Upper lobe of right lung (tissue), 1 donor: Measurements from ENCODE around the gene CLASP1. TPM values are rescaled to one million over a fixed set of nuclear protein-coding genes. Genes with fewer than 3 reads are reported as not detected.
A peak's percentile ranks its signal among the peaks of the same experiment; 100 is the strongest.

ENCODE experiments used
- ATAC-seq: fragments of 200-7000 bp; cut with Tn5 transposase; one replicate; pipeline ENCODE4 v1.9.1; 2020; ENCODE audit warnings: mild to moderate bottlenecking, moderate library complexity
- DNase-seq: peaks from one replicate; pipeline ENCODE4 v3.0.0-alpha.2; 2020
- H3K27ac ChIP-seq: fragments of 200-600 bp; one replicate; pipeline ENCODE4 v1.8.0; 2022
- H3K27me3 ChIP-seq: fragments of 200-600 bp; one replicate; pipeline ENCODE4 v1.8.0; 2022; ENCODE audit warnings: mild to moderate bottlenecking
- H3K36me3 ChIP-seq: fragments of 200-600 bp; one replicate; pipeline ENCODE4 v1.8.0; 2022
- H3K4me1 ChIP-seq: fragments of 200-600 bp; one replicate; pipeline ENCODE4 v1.8.0; 2022
- H3K4me3 ChIP-seq: fragments of 200-600 bp; one replicate; pipeline ENCODE4 v1.8.0; 2022; ENCODE audit warnings: mild to moderate bottlenecking
- H3K9me3 ChIP-seq: fragments of 200-600 bp; one replicate; pipeline ENCODE4 v1.8.0; 2022
- intact Hi-C: fragments of 100-400 bp; cut with DNase I; formaldehyde crosslinking; loops from one replicate; pipeline ENCODE4 v1.11.0; 2022
- total RNA-seq: library from RNA; stranded (reverse); fragmentation: NEBNext Ultra II Directional; extraction: Animal tissue kit (Norgen Biotek cat#: 25700); gene quantifications from one replicate; pipeline ENCODE4 v1.2.1, GENCODE V29; 2021
- TF ChIP-seq, protein P1 (sequence below): fragments of 200-600 bp; IDR thresholded peaks from one replicate; pipeline ENCODE4 v1.8.0; 2022; ENCODE audit warnings: antibody characterized with exemption
- donor health status: DM: no; HTN: yes; CAD: no; lungs with severe emphysema.

Gene CLASP1
- total RNA-seq, 1 donor from 2014 or later = 44.5 TPM

DNA sequence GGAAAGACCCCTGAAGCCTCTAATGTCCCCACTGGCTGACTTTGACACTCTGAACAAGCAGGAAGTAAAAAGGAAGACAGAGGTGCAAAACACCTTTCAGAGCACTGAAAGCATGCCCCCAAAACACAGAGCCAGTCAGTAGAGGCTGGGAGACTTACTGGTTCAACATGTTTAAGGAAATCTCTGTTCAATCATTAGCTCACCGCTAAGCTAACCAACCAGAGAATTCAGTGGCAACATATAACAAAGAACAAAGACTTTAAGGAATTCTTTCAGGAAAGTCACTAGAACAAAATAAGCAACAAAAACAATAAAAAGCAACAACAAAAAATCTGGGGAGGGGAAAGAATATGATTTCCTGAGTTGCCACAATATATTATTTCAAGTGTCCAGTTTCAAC, 142.6 kb downstream of the CLASP1 start:
- DNase-seq (no peak), ATAC-seq (no peak)

DNA sequence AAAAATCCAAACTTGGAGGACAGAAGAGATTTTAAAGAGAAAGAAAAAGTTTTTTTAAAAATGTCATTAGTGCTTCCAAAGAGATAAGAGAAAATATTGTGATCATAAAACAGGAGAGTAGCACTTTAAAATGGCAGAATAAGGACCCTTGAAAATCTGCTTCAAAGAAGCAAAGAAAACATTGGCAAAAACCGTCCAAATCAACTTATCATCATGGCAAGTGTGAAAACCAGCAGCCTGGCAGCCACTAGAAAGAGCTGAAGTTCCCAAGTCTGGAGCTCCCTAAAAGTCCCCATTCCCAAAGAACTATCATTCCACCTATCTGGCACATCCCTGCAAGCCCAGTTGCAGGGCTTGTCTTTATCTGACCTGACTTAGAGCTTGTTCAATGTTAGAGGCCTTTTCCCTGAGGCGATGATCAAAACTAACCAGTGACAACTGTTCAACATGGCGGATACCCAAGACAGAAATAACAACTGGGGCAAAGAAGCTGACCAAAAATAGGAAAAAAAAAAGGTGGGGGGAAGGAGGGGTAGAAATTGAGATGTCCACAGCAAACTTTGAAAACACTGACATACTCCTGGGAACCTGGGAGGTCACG, 143.2 kb downstream of the CLASP1 start:
- H3K4me1 ChIP-seq = no peaks in the 10 kb centered on the region
- no peaks in the 10 kb centered on the region for H3K27me3 ChIP-seq
- H3K36me3 ChIP-seq = peaks cover 15% of the 10 kb centered on the region
- DNase-seq = no peak
- ATAC-seq = no peak
- TF ChIP-seq, protein P1, sequence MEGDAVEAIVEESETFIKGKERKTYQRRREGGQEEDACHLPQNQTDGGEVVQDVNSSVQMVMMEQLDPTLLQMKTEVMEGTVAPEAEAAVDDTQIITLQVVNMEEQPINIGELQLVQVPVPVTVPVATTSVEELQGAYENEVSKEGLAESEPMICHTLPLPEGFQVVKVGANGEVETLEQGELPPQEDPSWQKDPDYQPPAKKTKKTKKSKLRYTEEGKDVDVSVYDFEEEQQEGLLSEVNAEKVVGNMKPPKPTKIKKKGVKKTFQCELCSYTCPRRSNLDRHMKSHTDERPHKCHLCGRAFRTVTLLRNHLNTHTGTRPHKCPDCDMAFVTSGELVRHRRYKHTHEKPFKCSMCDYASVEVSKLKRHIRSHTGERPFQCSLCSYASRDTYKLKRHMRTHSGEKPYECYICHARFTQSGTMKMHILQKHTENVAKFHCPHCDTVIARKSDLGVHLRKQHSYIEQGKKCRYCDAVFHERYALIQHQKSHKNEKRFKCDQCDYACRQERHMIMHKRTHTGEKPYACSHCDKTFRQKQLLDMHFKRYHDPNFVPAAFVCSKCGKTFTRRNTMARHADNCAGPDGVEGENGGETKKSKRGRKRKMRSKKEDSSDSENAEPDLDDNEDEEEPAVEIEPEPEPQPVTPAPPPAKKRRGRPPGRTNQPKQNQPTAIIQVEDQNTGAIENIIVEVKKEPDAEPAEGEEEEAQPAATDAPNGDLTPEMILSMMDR = no peak
- no peak overlapping the region for H3K4me3 ChIP-seq
- no peak overlapping the region for H3K27ac ChIP-seq
- intact Hi-C loops = no loop called here
- no peaks in the 10 kb centered on the region for H3K9me3 ChIP-seq

More for the DNA sequence above, 142.6 kb downstream of the CLASP1 start:
- Histone ChIP-seq H3K9me3 (no peaks in the 10 kb centered on the region), H3K4me3 (no peak overlapping the region), H3K27me3 (no peaks in the 10 kb centered on the region), H3K27ac (no peak overlapping the region), H3K36me3 (peaks cover 14% of the 10 kb centered on the region), H3K4me1 (no peaks in the 10 kb centered on the region)
- TF ChIP-seq, protein P1 = no peak
- intact Hi-C loops = no loop called here

DNA sequence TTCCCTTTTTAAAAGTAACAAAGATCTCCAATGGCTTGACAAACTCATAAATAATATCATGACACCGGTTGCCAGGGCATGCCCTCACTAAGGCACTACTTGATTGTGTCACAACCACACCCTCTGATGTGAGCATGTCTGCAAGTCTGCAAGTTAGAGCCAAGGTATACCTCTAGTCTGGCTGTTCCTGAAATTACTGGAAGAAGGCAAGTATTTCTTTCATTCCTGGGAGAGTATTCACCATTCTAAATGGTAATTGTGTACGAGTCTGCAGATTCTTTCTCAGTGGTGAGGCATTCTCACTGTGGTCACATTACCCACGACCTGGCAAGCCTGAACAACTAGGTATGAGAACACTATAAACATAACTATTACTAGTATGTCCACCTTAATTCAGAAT, 144.3 kb downstream of the CLASP1 start:
- TF ChIP-seq, protein P1 = no peak
- intact Hi-C loops = no loop called here
- no peaks in the 10 kb centered on the region for H3K27me3 ChIP-seq
- no peaks in the 10 kb centered on the region for H3K4me1 ChIP-seq
- peak; percentile 39 for ATAC-seq
- H3K27ac ChIP-seq = no peak overlapping the region
- peaks cover 15% of the 10 kb centered on the region for H3K36me3 ChIP-seq
- H3K9me3 ChIP-seq = no peaks in the 10 kb centered on the region
- DNase-seq = no peak
- no peak overlapping the region for H3K4me3 ChIP-seq

DNA sequence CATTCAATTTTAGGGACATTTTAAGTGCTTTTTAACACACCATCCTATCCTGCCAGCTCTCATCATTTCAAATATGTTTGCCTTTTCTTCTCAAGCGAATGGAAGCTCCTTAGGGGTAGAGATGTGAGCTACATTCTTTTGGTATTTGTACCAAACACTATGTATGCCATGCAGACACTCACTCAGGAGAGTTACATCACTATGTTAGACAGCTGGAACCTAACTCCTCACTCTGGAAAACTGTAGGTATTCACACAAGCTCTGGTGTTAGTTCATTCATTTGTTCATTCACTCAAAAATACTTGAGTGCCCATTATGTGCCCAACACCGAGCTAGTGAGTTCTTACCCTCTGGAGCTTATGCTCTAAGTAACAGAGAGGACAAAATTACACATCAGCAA, 144.9 kb downstream of the CLASP1 start:
- ATAC-seq = no peak
- Histone ChIP-seq H3K36me3 (peaks cover 15% of the 10 kb centered on the region), H3K27ac (no peak overlapping the region), H3K9me3 (no peaks in the 10 kb centered on the region), H3K4me1 (no peaks in the 10 kb centered on the region), H3K4me3 (no peak overlapping the region), H3K27me3 (no peaks in the 10 kb centered on the region)
- TF ChIP-seq, protein P1 = no peak
- DNase-seq = no peak
- intact Hi-C loops = no loop called here

DNA sequence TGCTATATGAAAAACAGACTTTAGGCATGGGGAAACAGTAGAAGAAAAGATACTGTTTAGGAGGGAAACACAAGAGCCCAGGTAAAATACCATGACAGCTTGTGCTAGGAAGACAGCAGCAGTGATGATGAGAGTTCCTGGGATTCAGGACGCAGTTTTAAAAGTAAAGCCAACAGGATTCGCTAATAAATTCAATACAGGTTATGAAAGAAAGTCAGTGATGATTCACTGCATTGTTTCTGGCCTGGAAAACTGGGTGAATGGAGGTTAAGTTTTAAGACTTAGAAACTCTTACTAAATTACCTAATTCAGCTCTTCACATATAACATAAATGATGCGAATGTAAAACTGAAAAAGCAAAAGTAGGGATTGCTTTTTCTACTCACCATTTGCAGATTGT, 146.5 kb downstream of the CLASP1 start:
- DNase-seq = no peak
- no peak overlapping the region for H3K4me3 ChIP-seq
- TF ChIP-seq, protein P1 = no peak
- peaks cover 15% of the 10 kb centered on the region for H3K36me3 ChIP-seq
- H3K27ac ChIP-seq = no peak overlapping the region
- H3K9me3 ChIP-seq = no peaks in the 10 kb centered on the region
- intact Hi-C loops = no loop called here
- ATAC-seq = no peak
- no peaks in the 10 kb centered on the region for H3K4me1 ChIP-seq
- no peaks in the 10 kb centered on the region for H3K27me3 ChIP-seq

DNA sequence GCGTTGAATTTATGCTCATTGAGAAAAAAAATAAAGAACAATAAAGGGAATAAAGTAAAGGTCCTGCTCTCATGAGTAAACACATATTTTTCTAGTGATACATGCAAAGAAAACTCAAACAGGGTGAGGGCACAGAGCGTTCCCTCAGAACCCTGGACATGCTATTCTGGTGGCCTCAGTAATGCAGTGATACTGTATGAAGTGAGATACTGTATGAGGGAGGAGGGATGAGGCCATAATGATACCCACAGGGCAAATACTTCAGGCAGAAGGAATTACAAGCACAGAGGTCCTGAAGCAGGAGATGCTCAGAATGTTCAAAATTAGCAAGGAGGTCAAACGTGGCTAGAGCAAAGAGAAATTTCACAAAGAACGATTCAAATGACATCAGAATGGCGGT, 147.0 kb downstream of the CLASP1 start:
- DNase-seq (no peak), ATAC-seq (no peak)
- Histone ChIP-seq H3K9me3 (no peaks in the 10 kb centered on the region), H3K4me1 (no peaks in the 10 kb centered on the region), H3K27ac (no peak overlapping the region), H3K27me3 (no peaks in the 10 kb centered on the region), H3K4me3 (no peak overlapping the region), H3K36me3 (peaks cover 15% of the 10 kb centered on the region)
- TF ChIP-seq, protein P1 = no peak
- intact Hi-C loops = no loop called here
